Ectodermal cell (in vitro differentiated cells): ENCODE data around the gene YARS1.

Experiments
- H3K27ac ChIP-seq: 2 replicates; pipeline ENCODE4 v1.7.0; 2013; ENCODE audit warnings: mild to moderate bottlenecking, low read depth, low read length; ENCODE audit not compliant: insufficient read depth, poor library complexity, severe bottlenecking
- H3K27me3 ChIP-seq: 2 replicates; pipeline ENCODE4 v1.7.0; 2013; ENCODE audit warnings: mild to moderate bottlenecking, low read length; ENCODE audit not compliant: insufficient read depth, control insufficient read depth, poor library complexity, severe bottlenecking
- H3K36me3 ChIP-seq: one replicate; pipeline ENCODE4 v1.7.0; 2013; ENCODE audit warnings: low read length; ENCODE audit not compliant: control insufficient read depth, insufficient read depth
- H3K4me1 ChIP-seq: one replicate; pipeline ENCODE4 v1.7.0; 2013; ENCODE audit warnings: low read length; ENCODE audit not compliant: control insufficient read depth, insufficient read depth
- H3K4me3 ChIP-seq: 2 replicates; pipeline ENCODE4 v1.7.0; 2013; ENCODE audit warnings: low read depth, low read length, control low read depth; ENCODE audit not compliant: insufficient read depth
- H3K9me3 ChIP-seq: 2 replicates; pipeline ENCODE4 v1.7.0; 2013; ENCODE audit warnings: mild to moderate bottlenecking, low read length, moderate library complexity; ENCODE audit not compliant: control insufficient read depth
- WGBS, 2 experiments: methylation state at CpG; one replicate each; pipeline ENCODE4 v1.1.7; 2013; ENCODE audit warnings: missing lambda C conversion rate in 2 of 2; 5-methylcytosine and 5-hydroxymethylcytosine counted together

YARS1 gene

DNA sequence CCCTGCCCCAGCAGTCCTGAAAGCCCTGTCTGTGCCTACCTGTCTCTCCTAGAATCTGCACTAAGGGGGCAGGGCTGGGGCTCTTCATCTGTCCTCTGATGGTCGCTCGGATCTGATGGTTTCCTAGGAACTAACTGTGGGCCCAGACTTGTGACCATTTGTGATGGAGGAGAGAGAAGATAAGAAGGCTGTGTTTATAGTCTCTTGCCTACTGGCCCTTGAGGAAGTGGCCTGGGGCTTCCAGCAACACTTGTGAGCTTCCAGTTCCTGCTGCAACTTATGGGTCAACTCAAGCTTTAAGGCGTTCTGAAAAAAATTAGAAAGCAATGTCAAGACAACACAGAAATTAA is 61.4 kb downstream of the YARS1 start:
- 69 to 75% methylated on average over 3 of the region's 3 CpGs for WGBS, 2 experiments
- H3K27me3 ChIP-seq: no peaks in the 10 kb centered on the region
- H3K4me1 ChIP-seq: peaks cover 27% of the 10 kb centered on the region
- no peaks in the 10 kb centered on the region for H3K9me3 ChIP-seq
- no peak overlapping the region for H3K27ac ChIP-seq
- no peak overlapping the region for H3K4me3 ChIP-seq
- H3K36me3 ChIP-seq: no peaks in the 10 kb centered on the region

DNA sequence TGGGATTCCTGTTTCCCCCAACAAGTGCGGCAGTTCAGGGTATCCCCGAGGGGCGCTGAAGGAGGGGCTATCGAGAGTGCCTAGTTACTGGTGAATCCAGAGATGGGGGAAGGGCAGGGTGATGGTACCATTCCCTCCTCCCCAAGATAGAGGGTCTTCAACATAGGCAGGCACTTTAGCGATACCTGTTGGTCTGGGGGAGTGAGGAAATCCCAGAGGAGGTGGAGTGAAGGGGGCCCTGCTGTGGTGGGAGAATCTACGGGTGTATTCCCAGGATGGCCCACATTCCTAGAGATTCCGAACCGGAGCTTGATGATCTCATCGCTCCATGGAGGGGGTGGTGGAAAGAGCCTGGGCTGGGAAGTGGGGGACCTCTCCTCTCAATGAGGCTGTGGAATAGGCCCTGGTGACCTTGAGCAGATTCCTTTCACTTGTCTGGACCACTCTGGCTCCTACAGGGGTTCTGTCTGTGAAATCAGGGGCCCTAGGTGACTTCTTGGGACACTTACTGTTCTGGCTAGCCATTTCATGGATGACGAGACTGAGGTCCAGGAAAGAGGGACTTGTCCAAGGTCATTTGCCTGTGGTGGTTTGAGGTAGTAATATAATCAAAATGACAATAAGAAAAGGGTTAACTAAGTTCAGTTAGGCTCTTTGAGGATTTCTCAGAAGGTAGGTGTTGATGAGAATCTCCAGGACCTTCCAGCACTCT is 61.9 kb downstream of the YARS1 start:
- no peaks in the 10 kb centered on the region for H3K27me3 ChIP-seq
- H3K27ac ChIP-seq: no peak overlapping the region
- peak overlapping the region; percentile 86 for H3K4me3 ChIP-seq
- no peaks in the 10 kb centered on the region for H3K9me3 ChIP-seq
- no peaks in the 10 kb centered on the region for H3K36me3 ChIP-seq
- peaks cover 22% of the 10 kb centered on the region for H3K4me1 ChIP-seq
- 13 to 14% methylated on average over 10 of the region's 10 CpGs for WGBS, 2 experiments

DNA sequence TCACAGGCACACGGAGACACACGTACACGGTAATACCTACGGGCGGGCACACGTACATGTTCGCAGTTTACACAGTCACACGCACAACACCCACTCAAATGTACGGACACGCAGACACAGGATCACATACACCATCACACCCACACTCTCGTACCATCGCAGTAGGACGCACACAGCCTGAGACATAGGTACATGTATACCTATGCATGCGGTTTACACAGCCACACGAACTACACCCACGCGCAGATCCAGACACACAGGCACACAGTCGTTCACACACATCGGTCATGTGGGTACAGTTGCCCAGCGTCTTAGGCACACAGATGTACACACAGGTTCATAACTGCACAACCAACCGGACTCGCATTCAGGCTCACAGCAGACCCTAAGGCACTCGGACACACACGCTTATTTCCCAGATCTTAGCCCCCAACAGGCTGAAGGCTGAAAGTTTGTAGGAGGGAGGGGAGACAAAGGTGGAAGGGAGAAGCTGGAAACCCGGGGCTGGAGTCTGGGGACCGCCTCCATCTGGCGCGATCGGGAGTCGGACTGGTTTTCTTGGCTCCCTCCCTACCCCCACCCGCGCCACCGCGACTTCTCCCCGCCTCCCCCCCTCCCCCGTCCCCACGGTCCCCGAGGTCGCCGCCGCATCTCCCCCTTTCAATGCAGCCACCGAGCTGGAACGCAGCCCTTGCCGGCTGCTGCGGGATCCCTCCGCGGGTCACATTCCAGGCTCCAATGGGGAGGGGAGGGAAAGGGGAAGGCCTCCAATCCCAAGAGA is 62.7 kb downstream of the YARS1 start:
- Histone ChIP-seq H3K9me3 (no peaks in the 10 kb centered on the region), H3K27me3 (no peaks in the 10 kb centered on the region), H3K4me3 (peak overlapping the region; percentile 86), H3K36me3 (no peaks in the 10 kb centered on the region), H3K27ac (peak overlapping the region; percentile 76), H3K4me1 (peaks cover 18% of the 10 kb centered on the region)
- 0% methylated on average over 40 to 45 of the region's 47 CpGs for WGBS, 2 experiments

DNA sequence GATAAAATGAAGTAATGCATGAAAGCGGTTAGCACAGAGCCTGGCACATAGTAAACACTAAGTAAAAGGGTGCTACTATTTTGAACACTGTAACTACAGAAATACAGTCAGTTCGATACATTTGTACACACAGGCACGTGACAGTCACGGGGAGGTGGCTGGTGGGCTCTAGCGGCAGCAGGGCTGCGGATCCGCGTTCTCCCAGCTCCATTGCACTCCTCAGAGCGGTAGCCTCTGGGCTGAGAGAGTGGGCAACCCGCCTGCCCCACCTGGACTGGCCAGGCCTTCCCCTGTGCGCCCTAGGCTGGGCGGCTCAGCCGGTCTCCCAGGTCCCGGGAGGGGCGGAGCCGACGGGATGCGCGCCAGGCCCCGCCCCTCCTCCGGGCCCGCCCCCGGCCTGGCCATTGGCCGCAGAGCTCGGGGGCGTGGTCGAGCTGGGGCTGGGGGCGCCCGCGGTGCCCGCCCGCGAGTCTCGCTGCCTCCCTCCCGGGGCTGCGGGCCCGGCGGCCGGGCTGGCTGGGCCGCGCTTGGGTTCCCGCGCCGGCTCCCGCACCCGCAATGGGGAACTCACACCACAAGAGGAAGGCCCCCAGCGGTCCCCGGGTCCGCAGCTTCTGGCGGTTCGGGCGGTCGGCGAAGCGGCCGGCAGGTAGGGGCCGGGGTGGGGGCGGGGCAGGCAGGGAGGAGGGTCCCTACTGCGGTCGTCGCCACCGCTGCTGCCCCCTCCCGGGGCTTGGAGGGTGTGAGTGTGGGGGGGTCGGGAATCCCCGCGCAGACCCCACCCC is 63.4 kb downstream of the YARS1 start:
- Histone ChIP-seq H3K4me3 (peak overlapping the region; percentile 86), H3K4me1 (peaks cover 12% of the 10 kb centered on the region), H3K36me3 (no peaks in the 10 kb centered on the region), H3K9me3 (no peaks in the 10 kb centered on the region), H3K27me3 (no peaks in the 10 kb centered on the region), H3K27ac (peak overlapping the region; percentile 76)
- WGBS, 2 experiments: 5% methylated on average over 66 of the region's 66 CpGs

DNA sequence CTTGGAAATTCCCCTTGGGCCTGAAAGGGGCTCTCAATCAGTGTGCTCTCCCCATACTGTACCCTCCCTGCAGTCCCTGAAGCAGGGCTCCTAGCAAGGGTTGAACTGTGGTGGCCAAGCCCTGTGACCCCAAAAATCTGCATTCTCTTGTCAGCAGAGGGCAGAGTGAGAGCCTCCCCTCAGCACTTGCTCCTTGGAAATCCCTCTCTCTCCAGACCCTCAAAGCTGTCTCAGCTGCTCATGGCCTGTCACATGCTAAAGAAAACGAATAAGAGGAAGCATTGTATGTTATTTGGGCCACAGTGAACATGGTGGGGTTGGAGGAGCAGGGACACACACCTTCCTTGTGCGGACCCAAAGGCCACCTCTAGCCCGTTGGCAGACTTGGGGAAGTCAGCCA is 67.4 kb downstream of the YARS1 start:
- no peak overlapping the region for H3K4me3 ChIP-seq
- peaks cover 4% of the 10 kb centered on the region for H3K4me1 ChIP-seq
- no peaks in the 10 kb centered on the region for H3K27me3 ChIP-seq
- H3K36me3 ChIP-seq: no peaks in the 10 kb centered on the region
- no peak overlapping the region for H3K27ac ChIP-seq
- no peaks in the 10 kb centered on the region for H3K9me3 ChIP-seq
- 84 to 86% methylated on average over 3 of the region's 3 CpGs for WGBS, 2 experiments

DNA sequence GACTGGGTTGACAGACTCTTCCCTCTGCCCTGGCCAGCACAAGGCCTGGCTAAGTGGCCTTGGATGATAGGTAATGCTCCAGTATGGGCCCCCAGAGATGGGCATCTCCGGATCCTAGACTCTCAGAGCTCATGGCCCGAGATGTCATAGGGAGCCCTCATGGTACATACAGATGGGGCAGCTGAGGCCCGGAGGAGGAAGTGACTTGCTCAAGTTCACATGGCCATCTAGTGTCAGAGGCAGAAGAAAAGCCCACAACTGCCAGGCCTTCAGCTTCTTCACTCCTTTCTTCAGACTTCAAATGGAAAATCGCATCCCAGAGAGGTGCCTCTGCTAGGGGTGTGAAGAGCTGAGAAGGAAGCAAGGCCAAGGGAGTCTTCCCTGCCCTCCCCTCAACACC is 67.8 kb downstream of the YARS1 start:
- H3K4me1 ChIP-seq: peaks cover 4% of the 10 kb centered on the region
- no peaks in the 10 kb centered on the region for H3K27me3 ChIP-seq
- no peak overlapping the region for H3K27ac ChIP-seq
- 91 to 95% methylated on average over 4 of the region's 4 CpGs for WGBS, 2 experiments
- no peaks in the 10 kb centered on the region for H3K36me3 ChIP-seq
- H3K4me3 ChIP-seq: no peak overlapping the region
- no peaks in the 10 kb centered on the region for H3K9me3 ChIP-seq

DNA sequence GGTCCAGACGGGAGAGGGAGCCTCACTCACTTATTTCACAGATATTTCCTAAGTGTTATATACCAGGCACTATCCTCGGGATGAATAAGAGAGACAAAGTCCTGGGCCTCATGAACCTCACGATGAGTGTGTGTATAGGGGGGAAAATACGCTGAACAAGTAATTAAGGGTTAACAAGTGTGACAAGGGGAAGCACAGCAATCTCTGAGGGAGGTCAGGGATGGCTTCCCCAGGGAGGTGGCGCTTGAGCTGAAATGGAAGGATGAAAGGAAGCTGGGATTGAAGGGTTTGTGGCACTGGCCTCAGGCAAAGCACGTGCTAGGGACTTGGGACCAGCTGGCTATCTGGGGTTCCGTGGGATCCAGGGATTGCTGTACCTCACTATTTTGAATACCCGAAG is 68.2 kb downstream of the YARS1 start:
- Histone ChIP-seq H3K36me3 (no peaks in the 10 kb centered on the region), H3K9me3 (no peaks in the 10 kb centered on the region), H3K27me3 (no peaks in the 10 kb centered on the region), H3K4me1 (peaks cover 4% of the 10 kb centered on the region), H3K4me3 (no peak overlapping the region), H3K27ac (no peak overlapping the region)
- 82 to 84% methylated on average over 8 of the region's 8 CpGs for WGBS, 2 experiments

DNA sequence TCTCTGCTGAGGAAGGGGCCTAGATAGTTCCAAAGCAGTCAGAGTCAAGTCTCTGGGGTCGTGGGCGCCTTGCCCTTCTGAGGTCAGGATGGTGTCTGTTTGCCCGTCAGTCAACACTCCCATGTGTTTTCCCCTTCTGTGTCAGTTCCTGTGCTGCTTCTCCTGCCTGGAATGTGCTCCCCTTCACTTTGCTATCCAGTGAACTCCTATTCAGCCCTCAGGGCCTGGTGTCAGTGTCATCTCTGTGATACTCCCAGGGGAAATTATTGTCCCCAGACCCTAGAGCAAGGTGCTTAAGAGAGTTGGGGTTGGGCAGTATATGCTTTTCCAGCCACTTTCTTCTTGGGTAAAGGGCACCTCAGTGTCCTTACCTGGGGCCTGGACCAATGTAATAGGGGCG is 68.8 kb downstream of the YARS1 start:
- peaks cover 10% of the 10 kb centered on the region for H3K4me1 ChIP-seq
- no peaks in the 10 kb centered on the region for H3K36me3 ChIP-seq
- no peak overlapping the region for H3K4me3 ChIP-seq
- 89 to 91% methylated on average over 4 of the region's 4 CpGs for WGBS, 2 experiments
- H3K27ac ChIP-seq: no peak overlapping the region
- no peaks in the 10 kb centered on the region for H3K9me3 ChIP-seq
- no peaks in the 10 kb centered on the region for H3K27me3 ChIP-seq

DNA sequence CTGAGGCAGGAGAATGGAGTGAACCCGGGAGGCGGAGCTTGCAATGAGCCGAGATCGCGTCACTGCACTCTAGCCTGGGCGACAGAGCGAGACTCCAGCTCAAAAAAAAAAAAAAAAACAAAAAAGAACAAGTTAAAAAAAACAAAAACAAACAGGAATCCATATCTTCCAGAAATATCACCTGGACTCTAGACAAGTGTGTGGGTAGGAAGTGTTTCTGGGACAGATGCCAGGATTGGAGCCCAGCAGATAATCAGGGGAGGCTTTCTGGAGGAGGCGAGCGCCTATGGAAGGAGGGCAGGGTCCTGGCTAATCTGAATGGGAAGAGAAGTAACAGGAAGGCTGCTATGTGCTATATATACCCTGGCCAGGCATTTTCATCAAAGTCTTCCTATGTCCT is 71.0 kb downstream of the YARS1 start:
- Histone ChIP-seq H3K27me3 (peaks cover 10% of the 10 kb centered on the region), H3K27ac (no peak overlapping the region)
- WGBS, 2 experiments: 92 to 95% methylated on average over 9 of the region's 9 CpGs

DNA sequence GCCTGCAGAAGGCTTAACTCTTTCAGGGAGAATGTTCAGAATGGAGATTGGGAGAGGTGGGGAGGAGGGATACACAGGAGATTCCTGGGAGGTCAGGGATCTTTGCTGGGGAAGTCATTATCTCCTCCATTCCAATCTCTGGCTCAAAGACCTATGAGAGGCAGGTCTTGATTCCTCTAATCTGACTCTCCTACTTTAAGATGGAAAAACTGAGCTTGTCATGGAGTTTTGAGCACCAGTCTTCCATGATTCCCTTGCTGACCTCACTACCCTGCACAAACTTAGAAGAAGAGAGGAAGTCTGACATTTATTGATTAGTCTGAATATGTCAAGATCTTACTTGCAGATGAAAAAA is 73.1 kb downstream of the YARS1 start:
- peaks cover 21% of the 10 kb centered on the region for H3K27me3 ChIP-seq
- no peak overlapping the region for H3K27ac ChIP-seq
- no peaks in the 10 kb centered on the region for H3K9me3 ChIP-seq
- no peaks in the 10 kb centered on the region for H3K36me3 ChIP-seq
- H3K4me3 ChIP-seq: no peak overlapping the region
- peaks cover 18% of the 10 kb centered on the region for H3K4me1 ChIP-seq

More for the DNA sequence above, 71.0 kb downstream of the YARS1 start:
- H3K9me3 ChIP-seq: no peaks in the 10 kb centered on the region
- H3K36me3 ChIP-seq: no peaks in the 10 kb centered on the region
- H3K4me1 ChIP-seq: peaks cover 22% of the 10 kb centered on the region
- no peak overlapping the region for H3K4me3 ChIP-seq
